HG02870 (cell line): ENCODE measurements around the gene PAPPA2.
A peak's percentile ranks its signal among the peaks of the same experiment; 100 is the strongest.
"Not testable (repeated sequence)": the region's sequence is repeated elsewhere in the genome, so short reads cannot be mapped to it uniquely, and the experiment has no call there.

ENCODE experiments used
- ATAC-seq: cut with Tn5 transposase; IDR thresholded peaks from one replicate; pipeline ENCODE4 v1.9.1; 2021; ENCODE audit warnings: mild to moderate bottlenecking, moderate library complexity; ENCODE audit not compliant: unreplicated experiment

The PAPPA2 gene

GRCh38 chr1:176545034-176545639 is 82.2 kb downstream of the PAPPA2 start:
- ATAC-seq: no peak

- ATAC-seq: no peak
Observed at GRCh38 chr1:176546825-176547224, 83.8 kb downstream of the PAPPA2 start.

- no peak for ATAC-seq
Observed at GRCh38 chr1:176551146-176551545, 88.2 kb downstream of the PAPPA2 start.

- ATAC-seq: no peak
Observed at GRCh38 chr1:176552217-176552991, 89.4 kb downstream of the PAPPA2 start.

GRCh38 chr1:176552999-176553398 is 90.0 kb downstream of the PAPPA2 start:
- ATAC-seq: no peak

GRCh38 chr1:176556288-176556687 is 93.3 kb downstream of the PAPPA2 start:
- ATAC-seq: no peak

GRCh38 chr1:176557543-176558258 is 94.7 kb downstream of the PAPPA2 start:
- ATAC-seq: no peak

GRCh38 chr1:176558561-176558960 is 95.6 kb downstream of the PAPPA2 start:
- no peak for ATAC-seq

- no peak for ATAC-seq
Observed at GRCh38 chr1:176559474-176559873, 96.5 kb downstream of the PAPPA2 start.

GRCh38 chr1:176559878-176560277 is 96.9 kb downstream of the PAPPA2 start:
- ATAC-seq: peak; percentile 87

- ATAC-seq: no peak
Observed at GRCh38 chr1:176560681-176561080, 97.7 kb downstream of the PAPPA2 start.

- not testable (repeated sequence) for ATAC-seq
Observed at GRCh38 chr1:176561761-176562160, 98.8 kb downstream of the PAPPA2 start.

GRCh38 chr1:176566004-176566975 is 103.3 kb downstream of the PAPPA2 start:
- ATAC-seq: no peak

- ATAC-seq: no peak
Observed at GRCh38 chr1:176567190-176567794, 104.3 kb downstream of the PAPPA2 start.

- no peak for ATAC-seq
Observed at GRCh38 chr1:176568185-176568584, 105.2 kb downstream of the PAPPA2 start.

GRCh38 chr1:176574756-176575155 is 111.8 kb downstream of the PAPPA2 start:
- ATAC-seq: no peak

GRCh38 chr1:176575991-176576390 is 113.0 kb downstream of the PAPPA2 start:
- ATAC-seq: no peak

- ATAC-seq: no peak
Observed at GRCh38 chr1:176576670-176577069, 113.7 kb downstream of the PAPPA2 start.

- ATAC-seq: no peak
Observed at GRCh38 chr1:176577646-176578197, 114.7 kb downstream of the PAPPA2 start.

- no peak for ATAC-seq
Observed at GRCh38 chr1:176579087-176579486, 116.1 kb downstream of the PAPPA2 start.
